ENCODE data around the gene TCF4.

The TCF4 gene

DNA sequence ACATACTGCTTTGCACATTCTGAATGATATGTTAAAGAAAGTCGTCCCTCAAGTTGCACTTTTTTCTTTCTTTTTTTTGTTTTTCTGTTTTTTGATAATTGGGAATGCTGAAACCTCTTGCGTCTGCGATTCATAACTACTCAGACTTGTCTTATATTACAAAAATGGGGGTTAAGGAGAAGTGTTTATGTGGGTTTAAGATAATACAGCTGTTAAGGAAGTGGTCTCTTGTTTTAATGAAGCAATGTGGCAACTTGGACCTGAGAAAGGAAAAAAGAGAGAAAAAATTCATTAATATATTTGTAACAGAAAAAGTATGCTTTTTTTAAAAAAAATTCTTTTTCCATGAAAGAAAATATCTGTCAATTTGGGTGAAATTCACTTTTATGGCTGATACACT is 360.2 kb downstream of the TCF4 start:
- no peak for DNase-seq (ENCODE audit: low read depth)
- TF ChIP-seq, protein P1, sequence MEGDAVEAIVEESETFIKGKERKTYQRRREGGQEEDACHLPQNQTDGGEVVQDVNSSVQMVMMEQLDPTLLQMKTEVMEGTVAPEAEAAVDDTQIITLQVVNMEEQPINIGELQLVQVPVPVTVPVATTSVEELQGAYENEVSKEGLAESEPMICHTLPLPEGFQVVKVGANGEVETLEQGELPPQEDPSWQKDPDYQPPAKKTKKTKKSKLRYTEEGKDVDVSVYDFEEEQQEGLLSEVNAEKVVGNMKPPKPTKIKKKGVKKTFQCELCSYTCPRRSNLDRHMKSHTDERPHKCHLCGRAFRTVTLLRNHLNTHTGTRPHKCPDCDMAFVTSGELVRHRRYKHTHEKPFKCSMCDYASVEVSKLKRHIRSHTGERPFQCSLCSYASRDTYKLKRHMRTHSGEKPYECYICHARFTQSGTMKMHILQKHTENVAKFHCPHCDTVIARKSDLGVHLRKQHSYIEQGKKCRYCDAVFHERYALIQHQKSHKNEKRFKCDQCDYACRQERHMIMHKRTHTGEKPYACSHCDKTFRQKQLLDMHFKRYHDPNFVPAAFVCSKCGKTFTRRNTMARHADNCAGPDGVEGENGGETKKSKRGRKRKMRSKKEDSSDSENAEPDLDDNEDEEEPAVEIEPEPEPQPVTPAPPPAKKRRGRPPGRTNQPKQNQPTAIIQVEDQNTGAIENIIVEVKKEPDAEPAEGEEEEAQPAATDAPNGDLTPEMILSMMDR (conservative IDR thresholded peaks at IDR 0.05; ENCODE audit: control insufficient read depth, insufficient read depth, low read depth, low read length): no peak
- H3K4me3 ChIP-seq (ENCODE audit: control insufficient read depth, low read depth, low read length): no peak overlapping the region

DNA sequence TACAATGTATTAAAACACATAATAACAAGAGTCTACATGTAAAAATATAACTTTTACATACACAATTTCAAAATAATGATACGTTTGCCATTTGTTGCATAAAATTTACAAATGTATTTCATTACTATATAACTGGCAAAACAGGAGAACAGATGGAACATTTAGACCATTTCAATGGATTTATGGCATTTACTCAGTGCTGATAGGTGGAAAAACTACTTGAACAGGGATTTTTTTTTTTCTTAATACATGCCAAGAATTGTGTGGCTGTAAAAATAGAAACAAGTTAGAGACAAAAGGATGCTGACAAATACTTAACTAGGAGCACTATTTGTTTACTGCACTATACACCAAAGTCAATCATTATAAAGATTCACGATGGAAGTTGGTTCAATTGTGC is 361.9 kb downstream of the TCF4 start:
- no peak for DNase-seq (ENCODE audit: low read depth)
- H3K4me3 ChIP-seq (ENCODE audit: control insufficient read depth, low read depth, low read length): no peak overlapping the region
- TF ChIP-seq, protein P1 (conservative IDR thresholded peaks at IDR 0.05; ENCODE audit: control insufficient read depth, insufficient read depth, low read depth, low read length): no peak

DNA sequence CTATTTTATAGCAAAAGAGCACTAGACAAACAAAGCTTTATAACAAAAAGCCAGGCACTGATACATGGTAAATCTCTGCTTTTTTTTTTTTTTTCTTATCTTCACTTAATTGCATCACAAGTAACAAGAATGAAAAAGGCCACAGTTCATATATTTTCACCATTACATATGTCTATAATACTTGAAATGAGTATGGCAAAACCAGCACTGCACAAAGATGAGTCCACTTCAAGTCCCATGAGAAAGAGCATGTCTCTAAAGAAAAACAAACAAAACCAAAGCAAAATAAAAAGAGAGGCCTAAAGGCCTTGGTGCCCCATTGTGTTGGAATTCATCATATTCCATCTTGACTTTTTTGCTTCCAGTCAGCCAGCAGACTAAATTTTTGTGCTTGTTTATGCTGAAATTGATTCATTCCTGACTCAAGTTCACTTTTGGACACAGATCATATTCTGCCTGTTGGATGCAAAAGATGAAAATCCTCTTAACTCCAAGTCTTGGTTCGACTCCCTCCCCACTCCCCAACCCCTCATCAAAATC is 363.8 kb downstream of the TCF4 start:
- no peak overlapping the region for H3K4me3 ChIP-seq (ENCODE audit: control insufficient read depth, low read depth, low read length)
- TF ChIP-seq, protein P1 (conservative IDR thresholded peaks at IDR 0.05; ENCODE audit: control insufficient read depth, insufficient read depth, low read depth, low read length): no peak
- DNase-seq (ENCODE audit: low read depth): no peak

DNA sequence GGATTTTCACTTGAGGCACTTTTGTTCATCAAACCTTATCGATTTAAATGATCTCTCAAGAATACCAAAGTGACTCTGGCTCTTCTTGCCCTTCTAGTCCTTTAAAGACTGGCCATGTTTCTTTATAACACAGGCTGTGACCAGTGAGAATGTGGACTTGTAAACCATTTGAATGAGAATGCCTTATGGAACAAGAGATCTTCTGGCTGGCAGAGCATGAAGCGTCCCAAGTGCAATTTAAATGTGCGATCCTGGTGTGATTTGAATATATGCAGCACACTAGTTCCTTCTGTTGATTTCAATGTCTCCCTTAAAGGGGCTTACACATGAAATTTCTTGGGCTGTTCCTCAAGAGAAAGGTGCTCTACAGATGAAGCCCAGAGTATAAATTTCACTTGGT is 366.4 kb downstream of the TCF4 start:
- H3K4me3 ChIP-seq (ENCODE audit: control insufficient read depth, low read depth, low read length): no peak overlapping the region
- TF ChIP-seq, protein P1 (conservative IDR thresholded peaks at IDR 0.05; ENCODE audit: control insufficient read depth, insufficient read depth, low read depth, low read length): no peak
- no peak for DNase-seq (ENCODE audit: low read depth)

DNA sequence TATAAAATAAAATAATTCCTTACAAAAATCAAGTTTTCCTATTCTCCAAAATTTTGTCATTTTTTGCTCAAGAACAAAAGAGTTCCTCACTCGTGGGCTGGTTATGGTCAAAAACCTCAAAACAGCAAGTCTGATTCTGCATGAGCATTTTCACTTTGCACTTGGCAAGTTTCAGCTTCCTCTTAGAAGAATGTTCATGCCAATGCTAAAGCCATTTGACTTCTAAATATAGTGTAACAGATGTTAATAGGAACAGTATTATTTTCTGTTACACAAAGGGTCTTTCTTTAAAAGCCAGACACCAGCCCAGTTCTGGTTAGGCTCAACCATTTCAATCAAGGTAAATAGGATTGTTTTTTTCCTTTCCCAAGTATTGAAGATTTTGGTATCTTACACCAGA is 367.5 kb downstream of the TCF4 start:
- TF ChIP-seq, protein P1 (conservative IDR thresholded peaks at IDR 0.05; ENCODE audit: control insufficient read depth, insufficient read depth, low read depth, low read length): no peak
- H3K4me3 ChIP-seq (ENCODE audit: control insufficient read depth, low read depth, low read length): no peak overlapping the region
- no peak for DNase-seq (ENCODE audit: low read depth)

DNA sequence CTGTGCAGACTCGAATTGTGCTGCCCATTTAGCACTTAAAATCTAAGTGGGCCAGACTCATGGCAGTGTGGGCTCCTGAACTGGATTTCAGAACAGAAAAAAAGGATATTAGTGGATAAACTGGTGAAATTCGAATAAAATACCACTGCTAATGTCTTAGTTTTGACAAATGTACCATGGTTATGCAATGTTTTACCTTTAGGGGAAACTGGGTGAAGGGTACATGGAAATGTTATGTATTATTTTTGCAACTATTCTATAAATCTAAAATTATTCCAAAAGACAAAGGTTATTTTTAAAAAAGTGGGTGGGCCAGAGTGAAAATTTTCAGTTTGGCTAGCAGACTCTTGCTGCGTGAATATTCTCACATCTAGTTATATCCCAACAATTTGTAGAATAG is 368.2 kb downstream of the TCF4 start:
- DNase-seq (ENCODE audit: low read depth): no peak
- H3K4me3 ChIP-seq (ENCODE audit: control insufficient read depth, low read depth, low read length): no peak overlapping the region
- TF ChIP-seq, protein P1 (conservative IDR thresholded peaks at IDR 0.05; ENCODE audit: control insufficient read depth, insufficient read depth, low read depth, low read length): no peak

DNA sequence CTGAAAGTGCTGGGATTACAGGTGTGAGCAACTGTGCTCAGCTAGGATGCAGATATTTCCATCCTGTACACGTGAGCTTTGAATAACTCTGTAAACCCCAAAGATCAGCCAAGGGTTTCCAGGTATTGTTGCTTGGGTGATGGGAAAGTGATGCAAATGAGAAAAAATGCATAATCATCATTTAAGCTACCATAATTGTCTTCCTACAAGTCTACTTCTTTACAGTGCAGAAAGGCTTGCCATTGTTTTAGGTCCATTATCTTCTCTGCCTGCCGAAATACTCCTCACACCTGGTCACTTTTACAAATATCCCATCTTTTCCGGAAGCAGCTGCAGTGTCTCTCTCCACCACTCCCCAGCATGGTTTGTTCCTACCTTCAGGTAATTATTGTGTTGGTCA is 368.9 kb downstream of the TCF4 start:
- no peak for DNase-seq (ENCODE audit: low read depth)
- TF ChIP-seq, protein P1 (conservative IDR thresholded peaks at IDR 0.05; ENCODE audit: control insufficient read depth, insufficient read depth, low read depth, low read length): no peak

More for the DNA sequence above, 368.9 kb downstream of the TCF4 start:
- no peak overlapping the region for H3K4me3 ChIP-seq (ENCODE audit: control insufficient read depth, low read depth, low read length)

All from fibroblast of mammary gland (primary cell).